Camera-type eye (tissue), 1 donor: ENCODE results near the gene SERPIND1. TPM values are rescaled to one million over a fixed set of nuclear protein-coding genes. Genes with fewer than 3 reads are reported as not detected.

Experiments
- total RNA-seq: library from RNA; depleted of rRNA; stranded (reverse); fragments of >200 nt; gene quantifications from one replicate; pipeline ENCODE4 v1.2.3, GENCODE V29; 2014

SERPIND1 gene, protein sequence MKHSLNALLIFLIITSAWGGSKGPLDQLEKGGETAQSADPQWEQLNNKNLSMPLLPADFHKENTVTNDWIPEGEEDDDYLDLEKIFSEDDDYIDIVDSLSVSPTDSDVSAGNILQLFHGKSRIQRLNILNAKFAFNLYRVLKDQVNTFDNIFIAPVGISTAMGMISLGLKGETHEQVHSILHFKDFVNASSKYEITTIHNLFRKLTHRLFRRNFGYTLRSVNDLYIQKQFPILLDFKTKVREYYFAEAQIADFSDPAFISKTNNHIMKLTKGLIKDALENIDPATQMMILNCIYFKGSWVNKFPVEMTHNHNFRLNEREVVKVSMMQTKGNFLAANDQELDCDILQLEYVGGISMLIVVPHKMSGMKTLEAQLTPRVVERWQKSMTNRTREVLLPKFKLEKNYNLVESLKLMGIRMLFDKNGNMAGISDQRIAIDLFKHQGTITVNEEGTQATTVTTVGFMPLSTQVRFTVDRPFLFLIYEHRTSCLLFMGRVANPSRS
- total RNA-seq, result 0.38 TPM

DNA sequence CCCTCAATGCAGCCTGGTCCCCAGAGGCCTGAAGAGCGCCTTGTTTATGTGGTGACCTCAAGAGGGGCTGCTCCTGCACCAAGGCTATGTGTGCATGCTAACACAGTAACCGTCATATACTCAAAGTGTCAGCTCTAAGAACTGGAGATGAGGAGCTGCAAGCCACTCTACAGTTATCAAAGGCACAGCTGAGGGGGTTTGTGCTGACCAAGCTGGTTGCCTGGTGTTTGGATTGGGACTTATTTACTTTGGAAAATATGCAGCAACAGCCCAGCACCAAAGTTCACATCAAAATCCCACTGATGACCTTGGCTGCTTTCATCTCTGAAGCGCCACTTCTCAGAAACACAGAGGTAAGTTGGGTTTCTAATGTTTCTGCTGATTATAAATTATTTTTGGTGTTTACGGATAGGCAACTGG lies at the start of gene SERPIND1:
SERPIND1 (plus strand) TSS at position 321 of the 420 bp plus-strand sequence. CDS start 5,200 bp downstream, outside the sequence.

Other genes starting within 250 kb of the SERPIND1 start
- 84.9 TPM for gene PI4KA, start 84.7 kb downstream of the SERPIND1 start, total RNA-seq
- 12.3 TPM for gene SNAP29, start 84.9 kb downstream of the SERPIND1 start, total RNA-seq
- gene CRKL, start 143.3 kb downstream of the SERPIND1 start, total RNA-seq, result 79.8 TPM
- 26.3 TPM for gene AIFM3, start 193.1 kb downstream of the SERPIND1 start, total RNA-seq
- 71.3 TPM for gene LZTR1, start 208.2 kb downstream of the SERPIND1 start, total RNA-seq
- gene THAP7, start 228.0 kb downstream of the SERPIND1 start, total RNA-seq, result 31.4 TPM
- gene P2RX6, start 241.1 kb downstream of the SERPIND1 start, total RNA-seq, result 2.2 TPM